Activated CD4-positive, alpha-beta memory T cell treated with anti-CD3 and anti-CD28 coated beads, Interleukin-2, amount 10 ng/mL, durations not matched to agents 7 days and 5 days (primary cell): ENCODE results near the gene PIH1D1. TPM values are rescaled to one million over a fixed set of nuclear protein-coding genes. Genes with fewer than 3 reads are reported as not detected.
"Not testable (repeated sequence)": the region's sequence is repeated elsewhere in the genome, so short reads cannot be mapped to it uniquely, and the experiment has no call there.

Experiments used
- CTCF ChIA-PET: fragments of 350-600 bp; sonication (Branson Sonifier 250); formaldehyde crosslinking; loops from one replicate; lab custom pipeline; 2021; ENCODE audit warnings: antibody characterized with exemption, inconsistent platforms; lab: Charles Lee
- POLR2A ChIA-PET: fragments of 350-600 bp; sonication (Branson Sonifier 250); formaldehyde crosslinking; loops from one replicate; lab custom pipeline; 2021; ENCODE audit warnings: antibody characterized with exemption; lab: Charles Lee
- DNase-seq: peaks from one replicate; pipeline ENCODE4 v3.0.0-alpha.2; 2020
- H3K27ac Mint-ChIP-seq: one replicate; pipeline ENCODE4 v1.8.0; 2021; ENCODE audit warnings: mild to moderate bottlenecking, mixed read lengths
- H3K27me3 Mint-ChIP-seq: one replicate; pipeline ENCODE4 v1.8.0; 2021; ENCODE audit warnings: mixed read lengths
- H3K36me3 Mint-ChIP-seq: one replicate; pipeline ENCODE4 v1.8.0; 2021; ENCODE audit warnings: low read depth, mixed read lengths
- H3K4me1 Mint-ChIP-seq: one replicate; pipeline ENCODE4 v1.8.0; 2021; ENCODE audit warnings: mixed read lengths
- H3K4me3 Mint-ChIP-seq: one replicate; pipeline ENCODE4 v1.8.0; 2021; ENCODE audit warnings: mild to moderate bottlenecking, mixed read lengths
- H3K9me3 Mint-ChIP-seq: one replicate; pipeline ENCODE4 v1.8.0; 2021; ENCODE audit warnings: mixed read lengths
- total RNA-seq, 2 experiments: library from RNA; stranded (reverse); gene quantifications; one replicate each; pipeline ENCODE4 v1.2.3, GENCODE V29; 2021

PIH1D1 gene
- total RNA-seq, 2 experiments from 2014 or later: 168 to 170 TPM

GRCh38 chr19:49468199-49468598 is 16.6 kb upstream of the PIH1D1 start:
- Mint-ChIP-seq H3K4me3 (peak overlapping the region; percentile 77), H3K36me3 (peaks cover 21% of the 10 kb centered on the region)
- CTCF ChIA-PET: interaction anchor here (3.2 kb wide), 1 partner anchor 243 kb away, joined by 13 read pairs; no protein-coding TSS in a partner anchor

GRCh38 chr19:49465371-49465770 is 13.8 kb upstream of the PIH1D1 start:
- POLR2A ChIA-PET: interaction anchor here (0.7 to 10.7 kb wide), 2 partner anchors 12 to 20 kb away, joined by 5 to 192 read pairs; partner anchors contain the start of genes ALDH16A1 and PIH1D1
- Mint-ChIP-seq H3K36me3 (peaks cover 27% of the 10 kb centered on the region), H3K4me1 (peaks cover 26% of the 10 kb centered on the region), H3K9me3 (no peaks in the 10 kb centered on the region), H3K27ac (peak overlapping the region; percentile 26), H3K4me3 (no peak overlapping the region), H3K27me3 (no peaks in the 10 kb centered on the region)
- no peak for DNase-seq
- CTCF ChIA-PET: no interaction called here

More at GRCh38 chr19:49468199-49468598, 16.6 kb upstream of the PIH1D1 start:
- H3K9me3 Mint-ChIP-seq: no peaks in the 10 kb centered on the region
- H3K27me3 Mint-ChIP-seq: no peaks in the 10 kb centered on the region
- POLR2A ChIA-PET: interaction anchor here (1.0 to 10.7 kb wide), 7 partner anchors 9 to 208 kb away, joined by 3 to 192 read pairs (median 6); partner anchors contain the start of genes ALDH16A1, PIH1D1 and PRMT1
- DNase-seq: no peak
- peak overlapping the region; percentile 100 for H3K27ac Mint-ChIP-seq
- peaks cover 50% of the 10 kb centered on the region for H3K4me1 Mint-ChIP-seq

- Mint-ChIP-seq H3K9me3 (no peaks in the 10 kb centered on the region), H3K4me3 (no peak overlapping the region), H3K27me3 (no peaks in the 10 kb centered on the region), H3K27ac (no peak overlapping the region), H3K4me1 (peaks cover 20% of the 10 kb centered on the region), H3K36me3 (peaks cover 33% of the 10 kb centered on the region)
- ChIA-PET POLR2A (interaction anchor here (10.7 kb wide), 1 partner anchor 11 kb away, joined by 192 read pairs; the partner anchor contains the start of genes ALDH16A1 and PIH1D1), CTCF (no interaction called here)
- no peak for DNase-seq
These were observed 12.5 kb upstream of the PIH1D1 start for GRCh38 chr19:49463960-49464740.

GRCh38 chr19:49462492-49462891 is 10.9 kb upstream of the PIH1D1 start:
- Mint-ChIP-seq H3K27me3 (no peaks in the 10 kb centered on the region), H3K4me3 (no peak overlapping the region), H3K9me3 (no peaks in the 10 kb centered on the region), H3K36me3 (peaks cover 27% of the 10 kb centered on the region), H3K27ac (no peak overlapping the region), H3K4me1 (peaks cover 21% of the 10 kb centered on the region)
- ChIA-PET POLR2A (interaction anchor here (1.3 kb wide), 1 partner anchor 9 kb away, joined by 3 read pairs; the partner anchor contains the start of gene ALDH16A1), CTCF (no interaction called here)
- DNase-seq: no peak

- Mint-ChIP-seq H3K4me1 (peaks cover 24% of the 10 kb centered on the region), H3K27me3 (no peaks in the 10 kb centered on the region), H3K9me3 (no peaks in the 10 kb centered on the region), H3K4me3 (no peak overlapping the region), H3K27ac (no peak overlapping the region), H3K36me3 (peaks cover 28% of the 10 kb centered on the region)
- no peak for DNase-seq
- CTCF ChIA-PET: no interaction called here
- POLR2A ChIA-PET: interaction anchor here (1.3 to 5.2 kb wide), 2 partner anchors 8 kb away, joined by 3 to 47 read pairs; partner anchors contain the start of gene ALDH16A1
These were observed 10.0 kb upstream of the PIH1D1 start for GRCh38 chr19:49461656-49462055.

GRCh38 chr19:49461130-49461529 is 9.5 kb upstream of the PIH1D1 start:
- H3K9me3 Mint-ChIP-seq, H3K4me3 Mint-ChIP-seq, H3K27me3 Mint-ChIP-seq, H3K27ac Mint-ChIP-seq, CTCF ChIA-PET, DNase-seq: not testable (repeated sequence)
- POLR2A ChIA-PET: interaction anchor here (1.3 to 5.2 kb wide), 2 partner anchors 8 to 9 kb away, joined by 3 to 47 read pairs; partner anchors contain the start of gene ALDH16A1
- Mint-ChIP-seq H3K4me1 (peaks cover 29% of the 10 kb centered on the region), H3K36me3 (peaks cover 33% of the 10 kb centered on the region)

- no peak overlapping the region for H3K27ac Mint-ChIP-seq
- CTCF ChIA-PET: interaction anchor here (10.1 kb wide), 1 partner anchor 12 kb away, joined by 159 read pairs; the partner anchor contains the start of gene FLT3LG
- no peak for DNase-seq
These were observed 7.8 kb upstream of the PIH1D1 start for GRCh38 chr19:49459388-49459787.

GRCh38 chr19:49458567-49458903 is 6.9 kb upstream of the PIH1D1 start:
- no peaks in the 10 kb centered on the region for H3K27me3 Mint-ChIP-seq
- POLR2A ChIA-PET: interaction anchor here (0.7 to 5.2 kb wide), 9 partner anchors 11 to 102 kb away, joined by 3 to 47 read pairs (median 5); partner anchors contain the start of genes FLT3LG and RPL13A
- H3K4me3 Mint-ChIP-seq: no peak overlapping the region
- H3K4me1 Mint-ChIP-seq: peaks cover 44% of the 10 kb centered on the region
- CTCF ChIA-PET: interaction anchor here (0.8 to 10.1 kb wide), 4 partner anchors 13 to 233 kb away, joined by 3 to 159 read pairs (median 7); partner anchors contain the start of gene FLT3LG
- no peak for DNase-seq
- peak overlapping the region; percentile 88 for H3K27ac Mint-ChIP-seq
- no peaks in the 10 kb centered on the region for H3K9me3 Mint-ChIP-seq
- H3K36me3 Mint-ChIP-seq: peaks cover 24% of the 10 kb centered on the region

More at GRCh38 chr19:49459388-49459787, 7.8 kb upstream of the PIH1D1 start:
- Mint-ChIP-seq H3K27me3 (no peaks in the 10 kb centered on the region), H3K9me3 (no peaks in the 10 kb centered on the region), H3K36me3 (peaks cover 26% of the 10 kb centered on the region), H3K4me1 (peaks cover 38% of the 10 kb centered on the region), H3K4me3 (no peak overlapping the region)
- POLR2A ChIA-PET: interaction anchor here (1.1 to 5.2 kb wide), 4 partner anchors 10 to 70 kb away, joined by 3 to 47 read pairs (median 6); partner anchors contain the start of gene RPL13A

GRCh38 chr19:49456326-49456725 is 4.7 kb upstream of the PIH1D1 start:
- H3K9me3 Mint-ChIP-seq: no peaks in the 10 kb centered on the region
- ChIA-PET CTCF (interaction anchor here (1.0 to 10.1 kb wide), 3 partner anchors 15 to 65 kb away, joined by 3 to 159 read pairs (median 6); partner anchors contain the start of gene FLT3LG), POLR2A (interaction anchor here (0.9 to 6.8 kb wide), 2 partner anchors 13 to 33 kb away, joined by 3 to 192 read pairs; partner anchors contain the start of gene FLT3LG)
- H3K27ac Mint-ChIP-seq: peak overlapping the region; percentile 68
- peaks cover 24% of the 10 kb centered on the region for H3K36me3 Mint-ChIP-seq
- peaks cover 59% of the 10 kb centered on the region for H3K4me1 Mint-ChIP-seq
- DNase-seq: no peak
- H3K27me3 Mint-ChIP-seq: no peaks in the 10 kb centered on the region
- H3K4me3 Mint-ChIP-seq: no peak overlapping the region

- Mint-ChIP-seq H3K27me3 (no peaks in the 10 kb centered on the region), H3K27ac (peak overlapping the region; percentile 68), H3K4me1 (peaks cover 59% of the 10 kb centered on the region), H3K9me3 (no peaks in the 10 kb centered on the region), H3K36me3 (peaks cover 27% of the 10 kb centered on the region), H3K4me3 (no peak overlapping the region)
- POLR2A ChIA-PET: interaction anchor here (6.8 kb wide), 1 partner anchor 13 kb away, joined by 192 read pairs; the partner anchor contains the start of gene FLT3LG
- no peak for DNase-seq
- CTCF ChIA-PET: interaction anchor here (2.6 to 10.1 kb wide), 2 partner anchors 16 to 65 kb away, joined by 6 to 159 read pairs; partner anchors contain the start of gene FLT3LG
These were observed 4.2 kb upstream of the PIH1D1 start for GRCh38 chr19:49455773-49456172.

- no peaks in the 10 kb centered on the region for H3K27me3 Mint-ChIP-seq
- ChIA-PET CTCF (interaction anchor here (1.0 to 10.1 kb wide), 7 partner anchors 13 to 115 kb away, joined by 3 to 159 read pairs (median 6); partner anchors contain the start of gene FLT3LG), POLR2A (interaction anchor here (0.8 to 6.8 kb wide), 17 partner anchors 8 to 460 kb away, joined by 3 to 192 read pairs (median 3); partner anchors contain the start of genes CD37, FLT3LG, GYS1 and RPL13A)
- H3K4me3 Mint-ChIP-seq: peak overlapping the region; percentile 99
- peaks cover 38% of the 10 kb centered on the region for H3K36me3 Mint-ChIP-seq
- peaks cover 71% of the 10 kb centered on the region for H3K4me1 Mint-ChIP-seq
- H3K9me3 Mint-ChIP-seq: no peaks in the 10 kb centered on the region
- DNase-seq: no peak
- peak overlapping the region; percentile 100 for H3K27ac Mint-ChIP-seq
These were observed 2.2 kb upstream of the PIH1D1 start for GRCh38 chr19:49453757-49454240.
